ENCODE measurements around the gene TMEM144. TPM values are rescaled to one million over a fixed set of nuclear protein-coding genes. Genes with fewer than 3 reads are reported as not detected.

Gene TMEM144
- total RNA-seq, 1 experiment from 2014 or later = 5.4 TPM

DNA sequence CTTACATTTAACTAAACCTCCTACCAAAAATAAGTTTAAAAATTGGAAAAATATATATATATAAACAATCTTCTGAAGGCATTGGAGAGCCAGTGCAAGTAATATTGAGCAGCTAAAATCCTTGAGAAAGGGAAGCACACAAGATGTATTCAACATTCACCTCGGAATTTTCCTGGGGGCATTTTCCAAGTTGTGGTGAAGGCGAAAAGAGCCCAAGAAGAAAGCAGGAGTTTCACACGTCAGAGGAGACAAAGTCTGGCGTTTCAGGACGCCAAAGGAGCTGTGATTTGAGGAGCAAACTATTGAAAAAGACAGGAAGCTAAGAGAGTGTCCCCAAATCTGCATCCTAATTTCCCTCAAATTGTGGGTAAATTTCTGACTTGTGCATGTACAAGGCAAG is 28.4 kb upstream of the TMEM144 start:
- H3K9ac ChIP-seq (ENCODE audit: low read length) = no peak overlapping the region
- no peaks in the 10 kb centered on the region for H3K27me3 ChIP-seq (ENCODE audit: low read length)
- no peak overlapping the region for H2AFZ ChIP-seq (ENCODE audit: low read length)
- peaks cover 2% of the 10 kb centered on the region for H3K4me1 ChIP-seq (ENCODE audit: insufficient read depth, low read length)
- H3K9me3 ChIP-seq (ENCODE audit: low read length) = no peaks in the 10 kb centered on the region
- BruUV-seq (replicated peaks) = no TSS peak
- intact Hi-C loops (cut with micrococcal nuclease) = no loop called here
- no peaks in the 10 kb centered on the region for H3K36me3 ChIP-seq (ENCODE audit: low read depth, low read length)
- DNase-seq (no peak), ATAC-seq (no peak)
- ChIA-PET POLR2A (ENCODE audit: unreplicated experiment) (no interaction called here), CTCF (no interaction called here)
- no peak overlapping the region for H3K27ac ChIP-seq (ENCODE audit: low read length)
- H4K20me1 ChIP-seq (ENCODE audit: low read length) = no peaks in the 10 kb centered on the region
- no peak overlapping the region for H3K4me2 ChIP-seq (ENCODE audit: low read length)
- no peaks in the 10 kb centered on the region for H3F3A ChIP-seq (ENCODE audit: low read length, unreplicated experiment)
- H3K4me3 ChIP-seq (ENCODE audit: low read length) = no peak overlapping the region
- TF ChIP-seq EZH2 (IDR thresholded peaks at IDR 0.05; ENCODE audit: low read length, unreplicated experiment) = no peak
- TF ChIP-seq CTCF (conservative IDR thresholded peaks at IDR 0.05; ENCODE audit: low read depth, low read length) = no peak
- no peak for TF ChIP-seq EZH2phosphoT487 (IDR thresholded peaks at IDR 0.05; ENCODE audit: borderline replicate concordance, low read length)
- H3K79me2 ChIP-seq (ENCODE audit: low read length) = no peaks in the 10 kb centered on the region
- H3K9me2 ChIP-seq (replicated peaks; ENCODE audit: low read length) = no peaks in the 10 kb centered on the region

GRCh38 chr4:158182736-158183135 is 27.6 kb upstream of the TMEM144 start:
- no peak for DNase-seq
- H3F3A ChIP-seq (ENCODE audit: low read length, unreplicated experiment) = no peaks in the 10 kb centered on the region

GRCh38 chr4:158186815-158187214 is 23.5 kb upstream of the TMEM144 start:
- CTCF ChIA-PET = no interaction called here
- BruUV-seq (replicated peaks) = no TSS peak
- H3K9ac ChIP-seq (ENCODE audit: low read length) = no peak overlapping the region

More at GRCh38 chr4:158182736-158183135, 27.6 kb upstream of the TMEM144 start:
- H3K36me3 ChIP-seq (ENCODE audit: low read depth, low read length) = no peaks in the 10 kb centered on the region
- H3K4me3 ChIP-seq (ENCODE audit: low read length) = no peak overlapping the region
- intact Hi-C loops (cut with micrococcal nuclease) = no loop called here
- H3K9ac ChIP-seq (ENCODE audit: low read length) = no peak overlapping the region
- no peaks in the 10 kb centered on the region for H3K79me2 ChIP-seq (ENCODE audit: low read length)
- no peaks in the 10 kb centered on the region for H3K27me3 ChIP-seq (ENCODE audit: low read length)
- no peaks in the 10 kb centered on the region for H3K9me2 ChIP-seq (replicated peaks; ENCODE audit: low read length)
- H4K20me1 ChIP-seq (ENCODE audit: low read length) = no peaks in the 10 kb centered on the region
- no peak overlapping the region for H2AFZ ChIP-seq (ENCODE audit: low read length)
- no peak overlapping the region for H3K4me2 ChIP-seq (ENCODE audit: low read length)
- H3K4me1 ChIP-seq (ENCODE audit: insufficient read depth, low read length) = no peaks in the 10 kb centered on the region
- ATAC-seq = no peak
- ChIA-PET POLR2A (ENCODE audit: unreplicated experiment) (no interaction called here), CTCF (no interaction called here)
- H3K27ac ChIP-seq (ENCODE audit: low read length) = no peak overlapping the region
- no TSS peak for BruUV-seq (replicated peaks)
- no peaks in the 10 kb centered on the region for H3K9me3 ChIP-seq (ENCODE audit: low read length)
- TF ChIP-seq EZH2 (IDR thresholded peaks at IDR 0.05; ENCODE audit: low read length, unreplicated experiment) (no peak), EZH2phosphoT487 (IDR thresholded peaks at IDR 0.05; ENCODE audit: borderline replicate concordance, low read length) (no peak), CTCF (conservative IDR thresholded peaks at IDR 0.05; ENCODE audit: low read depth, low read length) (no peak)

More at GRCh38 chr4:158186815-158187214, 23.5 kb upstream of the TMEM144 start:
- H3K27ac ChIP-seq (ENCODE audit: low read length) = no peak overlapping the region
- no peaks in the 10 kb centered on the region for H4K20me1 ChIP-seq (ENCODE audit: low read length)
- no peak for ATAC-seq
- H3K27me3 ChIP-seq (ENCODE audit: low read length) = no peaks in the 10 kb centered on the region
- TF ChIP-seq CTCF (conservative IDR thresholded peaks at IDR 0.05; ENCODE audit: low read depth, low read length) (0 out of 2 replicates have a peak, but pooled peaks have one; percentile 9), EZH2phosphoT487 (IDR thresholded peaks at IDR 0.05; ENCODE audit: borderline replicate concordance, low read length) (no peak)
- no peaks in the 10 kb centered on the region for H3K9me2 ChIP-seq (replicated peaks; ENCODE audit: low read length)
- H3K4me3 ChIP-seq (ENCODE audit: low read length) = no peak overlapping the region
- no peak for DNase-seq
- POLR2A ChIA-PET (ENCODE audit: unreplicated experiment) = no interaction called here
- intact Hi-C loops (cut with micrococcal nuclease) = no loop called here
- no peak overlapping the region for H3K4me2 ChIP-seq (ENCODE audit: low read length)
- no peaks in the 10 kb centered on the region for H3F3A ChIP-seq (ENCODE audit: low read length, unreplicated experiment)
- no peaks in the 10 kb centered on the region for H3K9me3 ChIP-seq (ENCODE audit: low read length)
- H3K36me3 ChIP-seq (ENCODE audit: low read depth, low read length) = no peaks in the 10 kb centered on the region
- H2AFZ ChIP-seq (ENCODE audit: low read length) = no peak overlapping the region
- no peaks in the 10 kb centered on the region for H3K79me2 ChIP-seq (ENCODE audit: low read length)
- no peaks in the 10 kb centered on the region for H3K4me1 ChIP-seq (ENCODE audit: insufficient read depth, low read length)

Data from PC-3 (cell line).